ENCODE measurements around the gene KIFC1.
A peak's percentile ranks its signal among the peaks of the same experiment; 100 is the strongest.
"Not testable (repeated sequence)": the region's sequence is repeated elsewhere in the genome, so short reads cannot be mapped to it uniquely, and the experiment has no call there.

KIFC1 gene

DNA sequence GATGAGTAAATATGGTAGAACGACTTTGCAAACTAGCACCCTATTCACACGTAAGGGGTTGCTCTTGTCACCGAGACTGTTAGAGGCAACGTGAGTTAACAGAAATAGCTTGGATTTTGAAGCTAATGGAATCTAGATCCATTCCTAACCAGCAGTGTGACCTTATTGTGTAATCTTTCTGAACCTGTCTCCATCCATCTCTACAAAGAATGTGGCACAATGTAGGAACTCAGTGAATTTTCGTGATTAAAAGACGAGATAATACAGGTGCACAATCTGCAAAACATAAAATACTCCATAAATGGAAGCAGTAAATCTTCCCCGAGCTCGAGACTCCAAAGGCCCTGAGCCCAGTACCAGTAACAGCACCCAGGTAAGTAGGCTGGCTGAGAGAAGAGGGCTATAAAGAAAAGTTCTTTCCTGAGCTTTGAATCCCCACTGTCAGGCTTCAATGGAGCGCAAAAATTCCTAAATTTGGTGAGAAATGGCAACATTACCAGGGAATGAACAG is 801 bp upstream of the KIFC1 start:
- Histone ChIP-seq H3K4me3 (peak overlapping the region; percentile 77), H3K27ac (peak overlapping the region; percentile 89 to 91)
- no peak for DNase-seq (ENCODE audit: low spot score)
- TF ChIP-seq, protein P1, sequence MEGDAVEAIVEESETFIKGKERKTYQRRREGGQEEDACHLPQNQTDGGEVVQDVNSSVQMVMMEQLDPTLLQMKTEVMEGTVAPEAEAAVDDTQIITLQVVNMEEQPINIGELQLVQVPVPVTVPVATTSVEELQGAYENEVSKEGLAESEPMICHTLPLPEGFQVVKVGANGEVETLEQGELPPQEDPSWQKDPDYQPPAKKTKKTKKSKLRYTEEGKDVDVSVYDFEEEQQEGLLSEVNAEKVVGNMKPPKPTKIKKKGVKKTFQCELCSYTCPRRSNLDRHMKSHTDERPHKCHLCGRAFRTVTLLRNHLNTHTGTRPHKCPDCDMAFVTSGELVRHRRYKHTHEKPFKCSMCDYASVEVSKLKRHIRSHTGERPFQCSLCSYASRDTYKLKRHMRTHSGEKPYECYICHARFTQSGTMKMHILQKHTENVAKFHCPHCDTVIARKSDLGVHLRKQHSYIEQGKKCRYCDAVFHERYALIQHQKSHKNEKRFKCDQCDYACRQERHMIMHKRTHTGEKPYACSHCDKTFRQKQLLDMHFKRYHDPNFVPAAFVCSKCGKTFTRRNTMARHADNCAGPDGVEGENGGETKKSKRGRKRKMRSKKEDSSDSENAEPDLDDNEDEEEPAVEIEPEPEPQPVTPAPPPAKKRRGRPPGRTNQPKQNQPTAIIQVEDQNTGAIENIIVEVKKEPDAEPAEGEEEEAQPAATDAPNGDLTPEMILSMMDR (IDR thresholded peaks at IDR 0.05), result no peak

DNA sequence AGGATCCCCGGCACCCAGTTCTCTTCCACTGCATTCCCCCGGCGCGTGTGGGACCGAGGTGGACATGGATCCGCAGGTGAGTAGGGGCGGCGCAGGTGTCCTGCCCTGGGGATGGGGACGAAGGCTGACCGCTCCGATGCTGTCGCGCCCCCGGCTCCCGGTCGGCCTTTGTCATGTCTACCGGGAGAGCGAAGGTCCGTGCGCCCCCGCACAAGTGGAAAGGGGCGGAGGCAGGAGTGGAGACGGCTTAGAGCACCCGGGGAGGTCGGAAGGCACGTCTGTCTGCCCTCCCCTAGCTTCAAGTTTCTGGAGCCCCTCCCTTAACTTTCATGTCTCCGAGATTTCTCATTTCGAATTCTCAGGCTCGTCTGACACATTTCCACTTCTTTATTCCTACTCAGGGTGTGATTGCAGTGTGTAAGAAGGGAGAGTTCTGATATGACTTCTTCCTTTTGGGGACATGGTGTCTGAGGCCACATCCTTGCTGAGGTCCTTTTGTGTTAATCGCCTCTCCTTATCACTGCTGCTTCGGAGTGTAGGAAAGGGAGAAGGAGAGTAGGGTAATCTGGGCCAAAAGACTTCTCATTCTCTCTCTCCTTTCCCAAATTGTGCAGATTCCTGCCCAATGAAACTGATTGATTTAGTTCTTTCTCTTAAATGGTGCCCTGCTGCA is 435 bp downstream of the KIFC1 start:
- TF ChIP-seq, protein P1 (IDR thresholded peaks at IDR 0.05), result no peak
- H3K27ac ChIP-seq, result peak overlapping the region; percentile 50 to 89
- DNase-seq (ENCODE audit: low spot score), result no peak
- H3K4me3 ChIP-seq, result peak overlapping the region; percentile 77

DNA sequence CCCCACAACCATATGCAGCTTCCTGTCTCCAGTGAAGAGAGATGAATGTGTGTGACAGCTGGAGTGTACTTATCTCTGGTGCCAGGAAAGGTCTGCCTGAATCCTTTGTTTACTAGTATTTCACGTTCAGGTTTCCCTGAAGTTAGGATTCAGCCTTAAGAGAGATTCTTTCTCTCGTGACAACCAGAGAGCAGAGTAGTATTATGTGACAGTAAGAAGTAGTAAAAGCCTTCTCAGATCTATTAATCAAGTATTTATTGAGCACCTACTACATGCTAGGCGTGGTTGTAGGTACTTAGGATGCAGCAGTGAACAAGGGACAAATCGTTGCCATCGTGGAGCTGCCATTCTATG is 949 bp downstream of the KIFC1 start:
- H3K27ac ChIP-seq, result no peak overlapping the region
- no peak for DNase-seq (ENCODE audit: low spot score)
- TF ChIP-seq, protein P1 (IDR thresholded peaks at IDR 0.05), result no peak
- H3K4me3 ChIP-seq, result no peak overlapping the region

DNA sequence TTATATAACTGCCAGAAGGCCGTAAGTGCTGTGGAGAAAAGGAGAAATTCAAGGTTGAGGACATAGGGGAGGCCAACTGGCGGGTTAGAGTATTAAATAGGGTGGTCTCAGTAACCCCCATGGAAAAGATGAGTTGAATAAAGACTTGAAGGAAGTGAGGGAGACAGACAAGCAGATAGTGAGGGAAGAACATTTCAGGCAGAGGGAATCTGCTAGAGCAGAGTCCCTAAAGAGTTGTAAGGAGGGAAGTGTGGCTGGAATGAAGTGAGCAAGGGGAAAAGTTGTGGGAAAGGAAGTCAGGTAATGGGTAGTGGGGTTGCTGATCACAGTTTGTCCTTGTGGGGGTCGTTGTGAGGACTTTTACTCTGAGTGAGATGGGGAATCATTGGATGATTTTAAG is 1.4 kb downstream of the KIFC1 start:
- no peak overlapping the region for H3K4me3 ChIP-seq
- no peak overlapping the region for H3K27ac ChIP-seq
- no peak for DNase-seq (ENCODE audit: low spot score)
- TF ChIP-seq, protein P1 (IDR thresholded peaks at IDR 0.05), result no peak

DNA sequence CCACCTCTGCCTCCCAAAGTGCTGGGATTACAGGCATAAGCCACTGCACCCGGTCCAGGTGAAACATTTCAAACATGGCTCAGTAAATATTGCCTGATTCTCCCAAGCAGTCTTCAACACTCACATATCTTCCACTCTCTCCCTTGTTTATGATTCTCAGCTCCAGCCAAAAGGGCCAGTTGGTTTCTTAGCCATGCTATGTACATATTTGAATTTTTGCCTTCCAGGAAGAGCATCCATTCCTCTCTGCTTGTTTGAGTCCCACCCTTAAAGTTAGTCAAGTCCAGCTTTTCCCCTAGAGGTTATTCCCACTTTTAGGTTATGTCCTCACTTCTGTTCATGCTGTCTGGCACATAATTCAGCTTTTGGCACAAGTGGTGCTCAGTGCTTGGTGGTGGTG is 5.9 kb downstream of the KIFC1 start:
- DNase-seq (ENCODE audit: low spot score), result no peak
- Histone ChIP-seq H3K27ac (no peak overlapping the region), H3K4me3 (no peak overlapping the region)
- TF ChIP-seq, protein P1 (IDR thresholded peaks at IDR 0.05), result no peak

DNA sequence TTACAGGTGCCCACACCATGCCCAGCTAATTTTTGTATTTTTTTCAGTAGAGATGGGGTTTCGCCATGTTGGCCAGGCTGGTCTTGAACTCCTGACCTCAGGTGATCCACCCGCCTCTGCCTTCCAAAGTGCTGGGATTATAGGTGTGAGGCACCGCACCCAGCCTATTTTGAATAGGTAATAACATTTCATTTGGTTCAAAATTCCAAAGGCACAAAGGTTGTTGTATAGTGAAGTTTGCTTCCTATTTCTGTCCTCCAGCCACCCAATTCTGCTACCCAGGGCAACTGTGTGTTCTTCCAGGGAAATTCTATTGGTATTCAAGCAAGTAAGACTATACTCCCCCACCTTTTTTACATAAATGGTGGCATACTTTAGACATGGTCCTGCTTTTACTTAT is 7.0 kb downstream of the KIFC1 start:
- DNase-seq (ENCODE audit: low spot score); H3K4me3 ChIP-seq; H3K27ac ChIP-seq: not testable (repeated sequence)

DNA sequence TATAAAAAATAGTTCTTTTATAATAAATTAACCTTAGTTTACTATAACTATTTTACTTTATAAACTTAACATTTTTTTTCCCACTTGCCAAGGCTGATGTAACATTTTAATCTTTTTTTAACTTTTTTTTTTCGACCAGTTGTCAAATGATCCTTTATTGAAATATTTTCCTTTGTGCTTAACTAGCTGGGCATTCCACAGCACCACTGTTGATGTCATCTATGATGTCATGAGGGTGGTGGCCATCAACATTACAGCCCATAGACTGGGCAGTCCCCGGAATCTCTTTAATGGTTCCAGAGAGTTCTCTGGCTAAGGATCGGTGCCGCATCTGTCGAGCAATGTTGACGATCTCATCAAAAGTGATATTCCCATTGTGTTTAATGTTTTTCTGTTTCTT is 8.3 kb downstream of the KIFC1 start:
- H3K4me3 ChIP-seq; DNase-seq (ENCODE audit: low spot score); H3K27ac ChIP-seq: not testable (repeated sequence)

DNA sequence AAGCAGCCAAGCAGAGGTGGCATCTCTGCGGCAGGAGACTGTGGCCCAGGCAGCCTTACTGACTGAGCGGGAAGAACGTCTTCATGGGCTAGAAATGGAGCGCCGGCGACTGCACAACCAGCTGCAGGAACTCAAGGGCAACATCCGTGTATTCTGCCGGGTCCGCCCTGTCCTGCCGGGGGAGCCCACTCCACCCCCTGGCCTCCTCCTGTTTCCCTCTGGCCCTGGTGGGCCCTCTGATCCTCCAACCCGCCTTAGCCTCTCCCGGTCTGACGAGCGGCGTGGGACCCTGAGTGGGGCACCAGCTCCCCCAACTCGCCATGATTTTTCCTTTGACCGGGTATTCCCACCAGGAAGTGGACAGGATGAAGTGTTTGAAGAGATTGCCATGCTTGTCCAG is 13.3 kb downstream of the KIFC1 start:
- Histone ChIP-seq H3K27ac (no peak overlapping the region), H3K4me3 (no peak overlapping the region)
- TF ChIP-seq, protein P1 (IDR thresholded peaks at IDR 0.05), result no peak
- DNase-seq (ENCODE audit: low spot score), result no peak
